HUES6 (cell line): Measurements from ENCODE around the gene LGR5.

Experiments used
- H3K27ac ChIP-seq: 2 replicates; pipeline ENCODE4 v1.7.0; 2013; ENCODE audit warnings: low read depth, mild to moderate bottlenecking, low read length, inconsistent platforms
- H3K27me3 ChIP-seq: 2 replicates; pipeline ENCODE4 v1.6.1; 2013; ENCODE audit warnings: low read length; ENCODE audit not compliant: control insufficient read depth, insufficient read depth
- H3K36me3 ChIP-seq: 2 replicates; pipeline ENCODE4 v1.6.1; 2013; ENCODE audit warnings: low read length; ENCODE audit not compliant: control insufficient read depth, insufficient read depth
- H3K4me1 ChIP-seq: 2 replicates; pipeline ENCODE4 v1.6.1; 2013; ENCODE audit warnings: low read length; ENCODE audit not compliant: control insufficient read depth, insufficient read depth
- H3K4me3 ChIP-seq: 2 replicates; pipeline ENCODE4 v1.5.1; 2013; ENCODE audit warnings: low read depth, low read length
- H3K9ac ChIP-seq: one replicate; pipeline ENCODE4 v1.6.1; 2013; ENCODE audit warnings: mild to moderate bottlenecking, low read length
- H3K9me3 ChIP-seq: 2 replicates; pipeline ENCODE4 v1.6.1; 2013; ENCODE audit warnings: low read depth, low read length; ENCODE audit not compliant: control insufficient read depth, insufficient read depth

Gene LGR5

DNA sequence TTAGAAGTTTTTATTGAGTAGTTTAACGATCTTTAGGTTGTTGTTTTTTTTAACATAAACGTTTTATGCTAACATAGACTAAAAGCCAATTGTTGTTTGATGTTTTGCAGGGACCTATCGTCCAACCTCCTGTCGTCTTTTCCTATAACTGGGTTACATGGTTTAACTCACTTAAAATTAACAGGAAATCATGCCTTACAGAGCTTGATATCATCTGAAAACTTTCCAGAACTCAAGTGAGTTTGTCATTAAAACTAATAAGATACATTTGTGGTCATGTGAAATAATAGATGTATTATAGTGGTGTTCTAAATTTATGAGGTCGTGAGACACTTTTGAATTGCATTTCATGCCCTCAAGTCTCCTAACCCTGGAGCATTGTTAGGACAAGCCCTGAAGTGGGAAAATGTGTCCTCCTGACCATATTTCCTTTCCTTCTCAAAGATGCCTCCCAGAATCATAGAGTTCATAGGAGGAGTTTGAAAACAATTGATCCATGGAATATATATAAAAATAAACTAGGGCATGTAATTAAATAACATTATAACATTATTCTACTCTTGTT lies 139.2 kb downstream of the LGR5 start:
- Histone ChIP-seq H3K9ac (no peak overlapping the region), H3K27ac (no peak overlapping the region), H3K4me1 (no peaks in the 10 kb centered on the region), H3K9me3 (no peaks in the 10 kb centered on the region), H3K4me3 (no peak overlapping the region), H3K36me3 (no peaks in the 10 kb centered on the region), H3K27me3 (no peaks in the 10 kb centered on the region)

DNA sequence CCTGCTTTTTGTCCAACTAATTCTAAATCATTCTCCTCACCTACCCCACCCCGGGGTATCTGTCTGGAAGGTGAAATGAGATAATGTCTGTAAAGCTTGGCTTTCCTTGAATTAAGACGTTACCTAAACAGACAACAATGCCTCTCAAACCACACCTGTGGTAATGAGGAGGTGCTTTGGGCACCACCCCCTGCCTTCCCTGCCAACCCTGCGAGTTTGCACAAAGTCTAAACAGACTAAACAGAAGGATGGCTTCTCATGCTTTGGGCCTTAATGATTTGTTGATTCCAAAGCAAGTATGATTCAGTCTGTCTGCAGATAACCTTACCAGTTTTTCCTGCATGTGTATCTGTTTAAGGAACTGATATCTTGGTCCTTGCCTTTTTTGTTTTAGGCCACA lies 141.6 kb downstream of the LGR5 start:
- H3K9me3 ChIP-seq: no peaks in the 10 kb centered on the region
- H3K36me3 ChIP-seq: no peaks in the 10 kb centered on the region
- H3K27me3 ChIP-seq: no peaks in the 10 kb centered on the region
- H3K27ac ChIP-seq: no peak overlapping the region
- no peak overlapping the region for H3K9ac ChIP-seq
- no peak overlapping the region for H3K4me3 ChIP-seq
- no peaks in the 10 kb centered on the region for H3K4me1 ChIP-seq

DNA sequence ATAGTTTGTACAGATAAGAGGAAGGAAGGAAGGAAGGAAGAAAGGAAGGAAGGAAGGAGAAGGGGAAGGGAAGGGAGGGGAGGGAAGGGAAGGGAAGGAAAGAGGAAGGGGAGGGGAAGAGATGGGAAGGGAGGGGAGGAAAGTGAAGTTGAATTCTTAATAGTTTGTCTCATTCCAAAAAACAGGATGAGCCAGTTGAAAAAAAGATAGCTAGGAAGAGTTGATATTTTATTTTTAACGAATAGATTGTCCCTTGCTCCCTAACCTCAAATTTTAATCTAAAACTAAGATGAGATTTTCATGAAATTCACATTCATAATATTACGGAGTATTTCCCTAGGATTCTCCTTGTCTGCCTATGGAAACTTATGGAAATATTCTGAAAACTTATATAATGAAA lies 143.3 kb downstream of the LGR5 start:
- Histone ChIP-seq H3K4me3 (no peak overlapping the region), H3K9ac (no peak overlapping the region), H3K36me3 (no peaks in the 10 kb centered on the region), H3K27me3 (no peaks in the 10 kb centered on the region), H3K4me1 (no peaks in the 10 kb centered on the region), H3K27ac (no peak overlapping the region), H3K9me3 (no peaks in the 10 kb centered on the region)

DNA sequence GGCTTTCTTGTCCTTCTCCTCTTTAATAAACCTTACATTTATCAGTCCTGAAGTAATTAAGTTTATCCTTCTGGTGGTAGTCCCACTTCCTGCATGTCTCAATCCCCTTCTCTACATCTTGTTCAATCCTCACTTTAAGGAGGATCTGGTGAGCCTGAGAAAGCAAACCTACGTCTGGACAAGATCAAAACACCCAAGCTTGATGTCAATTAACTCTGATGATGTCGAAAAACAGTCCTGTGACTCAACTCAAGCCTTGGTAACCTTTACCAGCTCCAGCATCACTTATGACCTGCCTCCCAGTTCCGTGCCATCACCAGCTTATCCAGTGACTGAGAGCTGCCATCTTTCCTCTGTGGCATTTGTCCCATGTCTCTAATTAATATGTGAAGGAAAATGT lies 144.8 kb downstream of the LGR5 start:
- no peaks in the 10 kb centered on the region for H3K27me3 ChIP-seq
- H3K4me1 ChIP-seq: no peaks in the 10 kb centered on the region
- H3K4me3 ChIP-seq: no peak overlapping the region
- no peak overlapping the region for H3K27ac ChIP-seq
- H3K9ac ChIP-seq: no peak overlapping the region
- no peaks in the 10 kb centered on the region for H3K36me3 ChIP-seq
- H3K9me3 ChIP-seq: no peaks in the 10 kb centered on the region

- Histone ChIP-seq H3K4me3 (no peak overlapping the region), H3K27ac (no peak overlapping the region), H3K9me3 (no peaks in the 10 kb centered on the region), H3K27me3 (no peaks in the 10 kb centered on the region), H3K9ac (no peak overlapping the region), H3K4me1 (no peaks in the 10 kb centered on the region), H3K36me3 (no peaks in the 10 kb centered on the region)
These were observed 145.6 kb downstream of the LGR5 start for GRCh38 chr12:71585218-71585617.

- Histone ChIP-seq H3K27me3 (no peaks in the 10 kb centered on the region), H3K36me3 (no peaks in the 10 kb centered on the region), H3K9me3 (no peaks in the 10 kb centered on the region), H3K27ac (no peak overlapping the region), H3K4me1 (peaks cover 10% of the 10 kb centered on the region), H3K4me3 (no peak overlapping the region), H3K9ac (no peak overlapping the region)
These were observed 147.4 kb downstream of the LGR5 start for GRCh38 chr12:71587012-71587411.

- H3K27me3 ChIP-seq: no peaks in the 10 kb centered on the region
- H3K9ac ChIP-seq: no peak overlapping the region
- no peak overlapping the region for H3K4me3 ChIP-seq
- no peaks in the 10 kb centered on the region for H3K36me3 ChIP-seq
- H3K9me3 ChIP-seq: no peaks in the 10 kb centered on the region
- H3K4me1 ChIP-seq: peaks cover 13% of the 10 kb centered on the region
- no peak overlapping the region for H3K27ac ChIP-seq
These were observed 149.9 kb downstream of the LGR5 start for GRCh38 chr12:71589478-71589881.

DNA sequence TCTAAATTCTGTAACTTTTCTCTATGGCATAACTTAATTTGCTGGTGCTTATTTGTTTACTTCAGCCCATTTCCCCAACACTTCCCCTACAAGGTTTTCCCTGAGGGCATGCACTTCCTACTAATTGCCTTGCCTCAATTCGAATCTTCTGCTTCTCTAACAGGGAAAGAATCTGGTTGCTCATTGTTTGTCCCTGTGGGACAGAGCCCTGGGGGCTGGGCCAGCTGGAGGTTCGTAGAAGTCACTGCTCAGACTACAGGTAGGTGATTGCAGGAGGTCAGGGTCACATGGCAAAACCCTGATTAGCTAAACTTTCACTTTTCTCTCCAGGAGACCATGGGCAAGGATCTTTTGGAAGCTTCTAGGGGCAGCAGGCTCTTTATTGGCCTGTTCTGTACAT lies 152.0 kb downstream of the LGR5 start:
- Histone ChIP-seq H3K9ac (no peak overlapping the region), H3K36me3 (no peaks in the 10 kb centered on the region), H3K4me1 (peaks cover 13% of the 10 kb centered on the region), H3K27me3 (no peaks in the 10 kb centered on the region), H3K4me3 (no peak overlapping the region), H3K27ac (no peak overlapping the region), H3K9me3 (no peaks in the 10 kb centered on the region)

- Histone ChIP-seq H3K27ac (no peak overlapping the region), H3K4me1 (peaks cover 13% of the 10 kb centered on the region), H3K9me3 (no peaks in the 10 kb centered on the region), H3K9ac (no peak overlapping the region), H3K27me3 (no peaks in the 10 kb centered on the region), H3K36me3 (no peaks in the 10 kb centered on the region), H3K4me3 (no peak overlapping the region)
These were observed 153.2 kb downstream of the LGR5 start for GRCh38 chr12:71592841-71593240.

- peaks cover 13% of the 10 kb centered on the region for H3K4me1 ChIP-seq
- H3K4me3 ChIP-seq: no peak overlapping the region
- no peak overlapping the region for H3K9ac ChIP-seq
These were observed 154.8 kb downstream of the LGR5 start for GRCh38 chr12:71594214-71594948.

DNA sequence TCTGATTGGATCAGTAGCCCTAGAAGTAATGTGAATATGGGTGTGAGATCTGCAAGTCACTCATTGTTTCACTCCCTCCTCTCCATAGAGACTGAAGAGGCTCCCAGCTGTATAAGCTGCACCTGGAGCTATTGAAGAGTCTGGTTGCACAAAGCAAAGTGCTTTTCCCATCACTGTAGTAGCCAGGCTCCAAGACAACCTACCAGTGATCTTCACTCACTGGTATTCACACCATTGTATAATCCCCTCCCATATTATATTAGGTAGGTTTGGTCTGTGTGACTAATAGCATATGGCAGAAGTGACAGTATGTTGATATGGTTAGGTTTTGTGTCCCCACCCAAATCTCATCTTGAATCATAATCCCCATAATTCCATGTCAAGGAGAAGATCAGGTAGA lies 159.6 kb downstream of the LGR5 start:
- H3K4me3 ChIP-seq: no peak overlapping the region
- H3K4me1 ChIP-seq: peaks cover 2% of the 10 kb centered on the region; the same call in 1 of the 2 replicates
- H3K27ac ChIP-seq: no peak overlapping the region
- H3K9ac ChIP-seq: no peak overlapping the region
- H3K9me3 ChIP-seq: no peaks in the 10 kb centered on the region
- H3K36me3 ChIP-seq: no peaks in the 10 kb centered on the region
- H3K27me3 ChIP-seq: no peaks in the 10 kb centered on the region

More at GRCh38 chr12:71594214-71594948, 154.8 kb downstream of the LGR5 start:
- Histone ChIP-seq H3K27me3 (no peaks in the 10 kb centered on the region), H3K9me3 (no peaks in the 10 kb centered on the region), H3K27ac (no peak overlapping the region), H3K36me3 (no peaks in the 10 kb centered on the region)
